Neural crest cell (in vitro differentiated cells): Measurements from ENCODE around the gene SMIM13. TPM values are rescaled to one million over a fixed set of nuclear protein-coding genes. Genes with fewer than 3 reads are reported as not detected.
"Not testable (repeated sequence)": the region's sequence is repeated elsewhere in the genome, so short reads cannot be mapped to it uniquely, and the experiment has no call there.

Source experiments
- DNase-seq: peaks from one replicate; pipeline ENCODE4 v3.0.0; 2021; ENCODE audit warnings: low read depth, mixed read lengths, low spot score
- H3K27ac Mint-ChIP-seq: one replicate; pipeline ENCODE4 v1.8.0; 2021; ENCODE audit warnings: mild to moderate bottlenecking, mixed read lengths; ENCODE audit not compliant: unreplicated experiment
- H3K27me3 Mint-ChIP-seq: 2 replicates; pipeline ENCODE4 v1.8.0; 2021; ENCODE audit warnings: low read depth, mild to moderate bottlenecking, mixed read lengths
- H3K36me3 Mint-ChIP-seq: 2 replicates; pipeline ENCODE4 v1.8.0; 2021; ENCODE audit warnings: low read depth, mild to moderate bottlenecking, mixed read lengths
- H3K4me1 Mint-ChIP-seq: 2 replicates; pipeline ENCODE4 v1.8.0; 2021; ENCODE audit warnings: mixed read lengths
- H3K4me3 Mint-ChIP-seq: one replicate; pipeline ENCODE4 v1.8.0; 2021; ENCODE audit warnings: mild to moderate bottlenecking, mixed read lengths
- H3K9me3 Mint-ChIP-seq: 2 replicates; pipeline ENCODE4 v1.8.0; 2021; ENCODE audit warnings: mixed read lengths
- CTCF ChIP-seq: fragments of 200-600 bp; sonication (generic); conservative IDR thresholded peaks from 2 replicates; pipeline ENCODE4 v1.5.0; 2021; ENCODE audit warnings: antibody characterized with exemption, mild to moderate bottlenecking
- total RNA-seq: library from RNA; stranded (reverse); gene quantifications from 2 replicates; pipeline ENCODE4 v1.2.1, GENCODE V29; 2021

The SMIM13 gene
- total RNA-seq, 1 donor from 2014 or later = 12.3 TPM

DNA sequence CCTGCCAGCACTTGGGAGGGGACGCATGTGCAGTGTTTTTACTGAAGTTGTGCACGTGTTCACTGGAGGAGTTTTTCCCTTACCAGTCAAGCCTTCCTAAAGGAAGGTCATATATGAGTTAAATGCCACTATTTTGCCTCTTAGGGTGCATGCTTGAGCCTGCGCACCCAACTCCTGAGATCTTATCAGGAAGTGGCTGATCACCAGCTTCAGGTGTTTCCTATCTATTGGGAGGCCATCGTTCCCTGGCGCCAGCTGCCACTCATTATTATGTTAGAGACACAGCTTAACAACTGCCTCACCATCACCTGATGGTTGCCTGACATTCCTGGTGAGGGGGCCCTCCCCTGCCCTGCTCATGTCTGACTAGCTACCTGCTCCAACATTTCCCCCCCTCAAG lies 9.4 kb downstream of the SMIM13 start:
- Mint-ChIP-seq H3K9me3 (peaks cover 29% of the 10 kb centered on the region), H3K36me3 (peaks cover 45% of the 10 kb centered on the region), H3K4me1 (peaks cover 7% of the 10 kb centered on the region), H3K27me3 (no peaks in the 10 kb centered on the region), H3K27ac (peak overlapping the region; percentile 6), H3K4me3 (no peak overlapping the region)
- no peak for DNase-seq
- no peak for TF ChIP-seq CTCF

- Mint-ChIP-seq H3K4me1 (peaks cover 10% of the 10 kb centered on the region), H3K27ac (no peak overlapping the region), H3K4me3 (no peak overlapping the region), H3K27me3 (no peaks in the 10 kb centered on the region), H3K9me3 (peaks cover 10% of the 10 kb centered on the region), H3K36me3 (peaks cover 13% of the 10 kb centered on the region)
- no peak for TF ChIP-seq CTCF
- DNase-seq = no peak
Measured at GRCh38 chr6:11108726-11109125, 15.1 kb downstream of the SMIM13 start.

DNA sequence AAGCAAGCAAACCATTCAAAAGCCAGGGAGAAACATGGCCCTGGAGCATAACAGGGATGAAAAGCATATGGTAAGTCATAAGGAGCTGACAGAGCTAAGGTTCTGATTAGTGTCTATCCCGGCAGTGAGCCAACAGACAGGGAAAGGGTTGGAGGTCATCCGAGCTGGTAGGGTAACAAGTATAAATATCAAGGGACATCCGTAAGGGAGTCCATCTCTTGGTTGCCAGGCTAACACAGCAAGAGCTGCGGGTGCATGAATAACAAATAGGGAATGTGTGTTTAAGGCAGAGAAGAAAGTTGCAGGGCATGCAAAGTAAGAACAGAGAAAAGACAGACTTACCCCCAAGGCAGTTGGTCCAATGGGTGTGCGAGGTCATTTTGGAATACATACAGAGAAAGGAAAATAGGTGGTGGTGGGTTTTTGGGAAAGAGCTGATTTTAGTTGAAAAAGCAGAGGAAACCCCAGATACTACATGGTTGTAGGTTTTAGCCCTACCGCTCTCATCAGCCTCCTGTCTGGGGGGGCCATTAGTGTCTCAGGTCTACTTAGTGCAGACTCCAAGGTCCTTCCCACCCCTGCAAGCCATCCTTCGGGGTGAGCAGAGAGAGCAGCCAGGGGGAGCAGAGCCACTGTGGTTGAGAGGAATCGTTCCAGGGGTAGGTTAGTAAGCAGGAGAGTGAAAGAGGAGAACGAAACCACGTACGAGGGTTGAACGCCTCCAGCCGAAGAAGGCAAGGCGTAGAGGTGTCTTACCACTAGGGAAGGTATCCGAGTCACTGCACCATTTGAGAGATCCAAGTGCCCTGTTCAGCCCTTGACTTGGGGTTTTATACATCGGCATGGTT lies 17.5 kb downstream of the SMIM13 start, which contains the start of gene ERVFRD-1:
TSS of gene ERVFRD-1 (minus strand) at position 805 of the 848 bp plus-strand sequence. CDS start 6,415 bp downstream, outside the sequence.
- no peak for TF ChIP-seq CTCF
- H3K4me1 Mint-ChIP-seq = peaks cover 11% of the 10 kb centered on the region
- peaks cover 4% of the 10 kb centered on the region for H3K9me3 Mint-ChIP-seq
- DNase-seq = no peak
- H3K36me3 Mint-ChIP-seq = peaks cover 6% of the 10 kb centered on the region
- H3K4me3 Mint-ChIP-seq = no peak within 1 kb of the TSS
- no peaks in the 10 kb centered on the region for H3K27me3 Mint-ChIP-seq
- no peak within 1 kb of the TSS for H3K27ac Mint-ChIP-seq

DNA sequence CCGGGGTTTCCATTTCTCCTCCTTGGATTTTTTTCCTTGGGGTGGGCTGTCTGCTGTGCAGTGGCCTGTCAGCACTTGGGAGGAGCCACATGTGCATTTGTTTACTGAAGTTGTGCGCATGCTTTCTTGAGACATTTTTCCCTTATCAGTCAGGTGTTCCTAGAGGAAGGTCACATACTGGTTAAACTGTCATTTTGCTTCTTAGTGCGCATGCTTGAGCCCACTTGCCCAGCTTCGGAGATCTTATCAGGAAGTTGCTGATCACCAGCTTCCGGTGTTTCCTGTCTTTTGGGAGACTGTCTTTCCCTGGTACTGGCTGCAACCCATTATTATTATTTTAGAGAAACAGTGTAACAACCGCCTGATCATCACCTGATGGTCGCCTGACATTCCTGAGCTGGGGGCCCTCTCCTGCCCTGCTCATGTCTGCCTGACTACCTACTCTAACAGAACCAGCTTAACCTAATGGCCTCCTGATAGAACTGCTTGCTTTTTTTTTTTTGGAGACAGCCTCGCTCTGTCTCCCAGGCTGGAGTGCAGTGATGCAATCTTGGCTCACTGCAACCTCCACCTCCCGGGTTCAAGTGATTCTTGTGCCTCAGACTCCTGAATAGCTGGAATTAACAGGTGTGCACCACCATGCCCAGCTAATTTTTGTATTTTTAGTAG lies 18.3 kb downstream of the SMIM13 start:
- H3K36me3 Mint-ChIP-seq = peaks cover 6% of the 10 kb centered on the region
- no peak overlapping the region for H3K27ac Mint-ChIP-seq
- H3K9me3 Mint-ChIP-seq = peaks cover 4% of the 10 kb centered on the region
- H3K27me3 Mint-ChIP-seq = no peaks in the 10 kb centered on the region
- TF ChIP-seq CTCF = no peak
- no peak for DNase-seq
- peaks cover 14% of the 10 kb centered on the region for H3K4me1 Mint-ChIP-seq
- no peak overlapping the region for H3K4me3 Mint-ChIP-seq

GRCh38 chr6:11113038-11113437 lies 19.4 kb downstream of the SMIM13 start:
- no peak for TF ChIP-seq CTCF
- Mint-ChIP-seq H3K36me3 (peaks cover 2% of the 10 kb centered on the region), H3K27ac (no peak overlapping the region), H3K4me1 (peaks cover 8% of the 10 kb centered on the region), H3K9me3 (no peaks in the 10 kb centered on the region), H3K4me3 (no peak overlapping the region), H3K27me3 (no peaks in the 10 kb centered on the region)
- no peak for DNase-seq

- peaks cover 10% of the 10 kb centered on the region for H3K4me1 Mint-ChIP-seq
- not testable (repeated sequence) for H3K9me3 Mint-ChIP-seq, DNase-seq, H3K27ac Mint-ChIP-seq, H3K27me3 Mint-ChIP-seq, H3K4me3 Mint-ChIP-seq, H3K36me3 Mint-ChIP-seq
Measured at GRCh38 chr6:11115808-11116536, 22.3 kb downstream of the SMIM13 start.
